HG03064 (cell line): Measurements from ENCODE around the gene KBTBD3.

ENCODE experiments used
- ATAC-seq: cut with Tn5 transposase; IDR thresholded peaks from one replicate; pipeline ENCODE4 v1.9.1; 2021; ENCODE audit warnings: low read depth; ENCODE audit not compliant: unreplicated experiment

The KBTBD3 gene

GRCh38 chr11:106076919-106077608 is at the start of gene KBTBD3:
Gene KBTBD3, minus strand, starts transcription at chr11:106077347. Its CDS starts 18,250 bp downstream, at chr11:106059097.
- ATAC-seq: peak; percentile 95

- no peak for ATAC-seq
Observed at GRCh38 chr11:106121570-106122320, 44.6 kb upstream of the KBTBD3 start.

- no peak for ATAC-seq
Observed at GRCh38 chr11:106105986-106106385, 28.8 kb upstream of the KBTBD3 start.

GRCh38 chr11:106101819-106102218 is 24.7 kb upstream of the KBTBD3 start:
- ATAC-seq: no peak

GRCh38 chr11:106101370-106101769 is 24.2 kb upstream of the KBTBD3 start:
- ATAC-seq: no peak

GRCh38 chr11:106098893-106099553 is 21.9 kb upstream of the KBTBD3 start:
- no peak for ATAC-seq

- no peak for ATAC-seq
Observed at GRCh38 chr11:106092446-106092845, 15.3 kb upstream of the KBTBD3 start.

- ATAC-seq: peak; percentile 96
Observed at GRCh38 chr11:106091480-106092123, 14.5 kb upstream of the KBTBD3 start.

- no peak for ATAC-seq
Observed at GRCh38 chr11:106088896-106089295, 11.7 kb upstream of the KBTBD3 start.

GRCh38 chr11:106087815-106088435 is 10.8 kb upstream of the KBTBD3 start:
- no peak for ATAC-seq

GRCh38 chr11:106086850-106087249 is 9.7 kb upstream of the KBTBD3 start:
- ATAC-seq: no peak

- no peak for ATAC-seq
Observed at GRCh38 chr11:106086135-106086534, 9.0 kb upstream of the KBTBD3 start.

GRCh38 chr11:106082096-106082495 is 4.9 kb upstream of the KBTBD3 start:
- no peak for ATAC-seq

- peak; percentile 19 for ATAC-seq
Observed at GRCh38 chr11:106077609-106078455, 685 bp upstream of the KBTBD3 start, which contains the start of gene AASDHPPT. Gene AASDHPPT, plus strand, starts transcription at chr11:106077662. Its CDS starts 49 bp downstream, at chr11:106077711.

- peak; percentile 0 for ATAC-seq
Observed at GRCh38 chr11:106076171-106076918, 802 bp downstream of the KBTBD3 start.

- ATAC-seq: no peak
Observed at GRCh38 chr11:106072804-106073203, 4.3 kb downstream of the KBTBD3 start.

GRCh38 chr11:106070606-106071005 is 6.5 kb downstream of the KBTBD3 start:
- no peak for ATAC-seq

- ATAC-seq: no peak
Observed at GRCh38 chr11:106063009-106063408, 14.1 kb downstream of the KBTBD3 start.
